GM19099 (cell line): ENCODE measurements around the gene NUDT7.

Experiments
- POLR2A ChIP-seq: IDR thresholded peaks from 3 replicates; pipeline ENCODE4 v1.6.1; 2011; ENCODE audit warnings: low read depth; ENCODE audit not compliant: insufficient read length; ENCODE audit errors: extremely low read depth

NUDT7 gene

GRCh38 chr16:77785373-77785764 lies 63.1 kb downstream of the NUDT7 start:
- no peak for TF ChIP-seq POLR2A

- no peak for TF ChIP-seq POLR2A
Measured at GRCh38 chr16:77786186-77786847, 64.0 kb downstream of the NUDT7 start.

GRCh38 chr16:77787452-77787851 lies 65.1 kb downstream of the NUDT7 start:
- TF ChIP-seq POLR2A = no peak

GRCh38 chr16:77788181-77789084 lies 66.1 kb downstream of the NUDT7 start, which contains the start of gene VAT1L:
Gene VAT1L, plus strand, starts transcription at chr16:77788564. Its CDS starts 119 bp downstream, at chr16:77788683.
- TF ChIP-seq POLR2A = no peak

GRCh38 chr16:77789085-77790008 lies 67.0 kb downstream of the NUDT7 start:
- TF ChIP-seq POLR2A = no peak

GRCh38 chr16:77790009-77790372 lies 67.7 kb downstream of the NUDT7 start:
- no peak for TF ChIP-seq POLR2A

- TF ChIP-seq POLR2A = no peak
Measured at GRCh38 chr16:77790912-77791311, 68.6 kb downstream of the NUDT7 start.
